SK-N-SH (cell line): ENCODE results near the gene RCOR1. TPM values are rescaled to one million over a fixed set of nuclear protein-coding genes. Genes with fewer than 3 reads are reported as not detected.

Experiments
- CTCF ChIA-PET: fragments of 300-600, 350-600 bp; formaldehyde crosslinking; extraction: SDS; loops from one replicate; lab custom pipeline; 2021; lab: Yijun Ruan, JAX
- POLR2A ChIA-PET: fragments of 350-600 bp; sonication (Branson Sonifier 250); formaldehyde crosslinking; extraction: SDS; loops from one replicate; lab custom pipeline; 2020; ENCODE audit warnings: antibody characterized with exemption, inconsistent platforms; lab: Yijun Ruan, JAX
- DNase-seq: peaks from one replicate; pipeline ENCODE4 v3.0.0; 2012
- H2AFZ ChIP-seq: fragments of 200-600 bp; sonication (generic); 2 replicates; pipeline ENCODE4 v1.8.1; 2016; ENCODE audit warnings: antibody characterized with exemption, mild to moderate bottlenecking, low read depth
- H3F3A ChIP-seq: fragments of 200-600 bp; sonication (generic); replicated peaks from 2 replicates; pipeline ENCODE3; 2016; ENCODE audit warnings: antibody characterized with exemption, mild to moderate bottlenecking; ENCODE audit not compliant: insufficient read depth
- H3K27ac ChIP-seq, 2 experiments: fragments of 200-500 bp in 1 of 2; fragments of 200-600 bp in 1 of 2; sonication (Bioruptor generic) in 1 of 2; sonication (generic), shearing (Covaris generic) in 1 of 2; 2 replicates each; pipeline versions ENCODE4 v1.5.1 to v1.6.1; 2014 to 2016; ENCODE audit warnings: low read depth in 2 of 2, inconsistent platforms in 1 of 2, low read length in 1 of 2, mild to moderate bottlenecking in 1 of 2, mixed read lengths in 1 of 2
- H3K27me3 ChIP-seq: fragments of 200-600 bp; sonication (generic), shearing (Covaris generic); 2 replicates; pipeline ENCODE4 v1.6.1; 2016; ENCODE audit warnings: mixed run types; ENCODE audit not compliant: insufficient read depth
- H3K36me3 ChIP-seq, 2 experiments: fragments of 200-500 bp in 1 of 2; fragments of 200-600 bp in 1 of 2; sonication (Bioruptor generic) in 1 of 2; sonication (generic) in 1 of 2; replicated peaks in 1 of 2; 2 replicates each; pipeline versions ENCODE3 to v1.5.1; 2014 to 2016; ENCODE audit warnings: low read length in 1 of 2, mild to moderate bottlenecking in 1 of 2; ENCODE audit not compliant: insufficient read depth in 2 of 2, control insufficient read depth in 1 of 2
- H3K4me1 ChIP-seq, 2 experiments: fragments of 200-500 bp in 1 of 2; fragments of 200-600 bp in 1 of 2; sonication (Bioruptor generic) in 1 of 2; sonication (generic), shearing (Covaris generic) in 1 of 2; 2 replicates each; pipeline versions ENCODE4 v1.5.1 to v1.6.1; 2014 to 2016; ENCODE audit warnings: low read depth in 1 of 2, low read length in 1 of 2, mixed run types in 1 of 2; ENCODE audit not compliant: insufficient read depth in 2 of 2, control insufficient read depth in 1 of 2
- H3K4me2 ChIP-seq: fragments of 200-600 bp; sonication (generic), shearing (Covaris generic); 2 replicates; pipeline ENCODE4 v1.6.1; 2017; ENCODE audit warnings: mixed run types
- H3K4me3 ChIP-seq, 2 experiments: fragments of 200-500 bp in 1 of 2; fragments of 200-600 bp in 1 of 2; sonication (Bioruptor generic) in 1 of 2; sonication (generic), shearing (Covaris generic) in 1 of 2; 2 replicates each; pipeline versions ENCODE4 v1.5.1 to v1.8.1; 2014 to 2016; ENCODE audit warnings: low read depth in 2 of 2, inconsistent platforms in 1 of 2, low read length in 1 of 2, mild to moderate bottlenecking in 1 of 2, mixed read lengths in 1 of 2, moderate library complexity in 1 of 2
- H3K79me2 ChIP-seq: fragments of 200-600 bp; sonication (generic); 2 replicates; pipeline ENCODE4 v1.8.1; 2017; ENCODE audit warnings: mild to moderate bottlenecking; ENCODE audit not compliant: insufficient read depth
- H3K9ac ChIP-seq: fragments of 200-600 bp; sonication (generic); 2 replicates; pipeline ENCODE4 v1.6.1; 2017; ENCODE audit warnings: mixed run types
- H3K9me2 ChIP-seq: fragments of 200-600 bp; sonication (generic); 2 replicates; pipeline ENCODE4 v1.6.1; 2017; ENCODE audit warnings: mixed run types
- H3K9me3 ChIP-seq: fragments of 200-600 bp; sonication (generic); 2 replicates; pipeline ENCODE4 v1.6.1; 2017; ENCODE audit warnings: mixed run types, mild to moderate bottlenecking, moderate library complexity
- H4K20me1 ChIP-seq: fragments of 200-600 bp; sonication (generic); 2 replicates; pipeline ENCODE4 v1.6.1; 2017; ENCODE audit warnings: mild to moderate bottlenecking, mixed run types; ENCODE audit not compliant: insufficient read depth
- ELF1 ChIP-seq: IDR thresholded peaks from 2 replicates; pipeline ENCODE4 v1.4.0; 2012
- EZH2phosphoT487 ChIP-seq: fragments of 200-600 bp; sonication (generic); IDR thresholded peaks from 2 replicates; pipeline ENCODE4 v1.6.1; 2017; ENCODE audit warnings: low read depth, mixed run types, mild to moderate bottlenecking, antibody characterized with exemption, moderate library complexity, borderline replicate concordance
- FOSL2 ChIP-seq: IDR thresholded peaks from 2 replicates; pipeline ENCODE4 v1.4.0; 2012; ENCODE audit warnings: low read depth, mild to moderate bottlenecking, moderate library complexity, borderline replicate concordance
- FOXJ3 ChIP-seq: sonication (generic); formaldehyde crosslinking; IDR thresholded peaks from 2 replicates; pipeline ENCODE4 v1.5.1; 2020; ENCODE audit warnings: mild to moderate bottlenecking, missing genetic modification reagents
- MXI1 ChIP-seq: IDR thresholded peaks from 2 replicates; pipeline ENCODE4 v1.6.1; 2012; ENCODE audit warnings: mild to moderate bottlenecking, low read depth, low read length, improper control_type of control experiment
- NFIC ChIP-seq: IDR thresholded peaks from 2 replicates; pipeline ENCODE4 v1.4.0; 2012; ENCODE audit warnings: borderline replicate concordance
- NRF1 ChIP-seq: IDR thresholded peaks from 2 replicates; pipeline ENCODE4 v1.6.1; 2012; ENCODE audit warnings: low read depth, mild to moderate bottlenecking, low read length
- RAD21 ChIP-seq: IDR thresholded peaks from 2 replicates; pipeline ENCODE4 v1.6.1; 2012; ENCODE audit warnings: mild to moderate bottlenecking, low read length
- RCOR1 ChIP-seq: fragments of 150-350 bp; IDR thresholded peaks from 2 replicates; pipeline ENCODE4 v1.6.1; 2017; ENCODE audit warnings: antibody characterized with exemption, low read length
- RFX5 ChIP-seq: IDR thresholded peaks from 2 replicates; pipeline ENCODE4 v1.6.1; 2012; ENCODE audit warnings: mild to moderate bottlenecking, improper control_type of control experiment, low read length
- SMC3 ChIP-seq: IDR thresholded peaks from 2 replicates; pipeline ENCODE4 v1.6.1; 2012; ENCODE audit warnings: low read depth, low read length, improper control_type of control experiment
- YY1 ChIP-seq: IDR thresholded peaks from 2 replicates; pipeline ENCODE4 v1.4.0; 2012; ENCODE audit warnings: low read depth, mild to moderate bottlenecking
- WGBS: methylation state at CpG from one replicate; pipeline ENCODE4 v1.1.6; 2017; ENCODE audit warnings: low lambda C conversion rate; 5-methylcytosine and 5-hydroxymethylcytosine counted together
- polyA plus RNA-seq, 3 experiments: library from polyadenylated mRNA; depleted of rRNA; stranded (reverse); fragments of >200 nt; gene quantifications; 2 replicates each; pipeline ENCODE4 v1.2.3, GENCODE V29; 2012
- TF ChIP-seq, protein P1 (sequence below): IDR thresholded peaks from 2 replicates; pipeline ENCODE4 v1.4.0; 2012; ENCODE audit warnings: low read depth
- TF ChIP-seq, protein P2 (sequence below): IDR thresholded peaks from 2 replicates; pipeline ENCODE4 v1.4.0; 2012; ENCODE audit warnings: low read depth, borderline replicate concordance
- TF ChIP-seq, protein P3 (sequence below): IDR thresholded peaks from 2 replicates; pipeline ENCODE4 v1.4.0; 2012; ENCODE audit warnings: low read depth, borderline replicate concordance

The RCOR1 gene
- polyA plus RNA-seq, 1 of the 3 experiments (the other 2 are of a cell fraction), result 8.5 TPM

DNA sequence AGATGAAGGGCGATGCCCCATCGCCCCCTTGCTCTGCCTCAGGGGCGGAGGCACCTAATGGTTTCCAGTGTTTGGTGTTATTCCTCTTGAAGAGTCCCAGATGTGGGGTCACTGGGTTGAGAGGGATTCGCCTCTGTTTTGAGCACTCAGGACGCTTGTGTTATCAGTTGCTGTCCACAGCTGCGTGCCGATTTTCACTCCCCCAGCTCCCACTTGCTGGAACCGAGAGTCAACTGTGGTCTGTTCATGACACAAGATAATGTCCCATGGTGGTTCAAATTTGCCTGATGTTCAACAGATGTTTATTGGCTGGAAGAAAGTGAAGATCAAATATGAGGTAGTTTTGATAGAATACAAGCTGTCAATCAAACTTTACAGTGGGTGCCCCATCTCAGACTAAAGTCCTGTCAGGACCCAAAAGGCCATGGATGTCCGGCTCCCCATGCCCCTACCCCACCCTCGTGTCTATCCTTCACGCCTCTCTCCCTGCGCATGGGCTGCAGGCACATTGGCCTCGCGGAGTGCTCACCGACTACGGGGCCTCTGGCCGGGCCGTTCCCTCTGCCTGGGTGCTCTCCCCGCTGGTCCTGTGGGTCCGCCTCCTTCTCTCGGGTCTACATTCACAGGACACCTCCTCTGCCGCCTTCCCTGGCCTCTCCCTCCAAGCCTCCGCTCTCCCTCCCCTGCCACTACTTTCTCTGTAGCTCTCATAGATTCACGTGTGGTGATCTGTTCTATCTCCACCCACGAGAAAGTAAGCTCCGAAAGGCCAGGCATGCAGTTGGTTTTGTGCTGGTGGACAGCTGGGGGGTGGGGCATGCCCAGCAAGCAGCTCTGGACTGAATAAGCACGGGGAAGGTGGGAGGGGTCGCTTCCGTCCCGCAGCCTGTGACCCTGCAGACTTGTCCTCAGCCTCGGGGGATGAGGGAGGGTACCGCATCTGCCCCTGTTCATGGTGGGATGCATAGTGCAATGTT, 178.0 kb downstream of the RCOR1 start:
- Histone ChIP-seq H3K4me2 (no peak overlapping the region), H3K79me2 (no peaks in the 10 kb centered on the region), H3K36me3 (no peaks in the 10 kb centered on the region), H4K20me1 (no peaks in the 10 kb centered on the region), H3K9me2 (no peaks in the 10 kb centered on the region), H3K9ac (no peak overlapping the region), H3F3A (peaks cover 7% of the 10 kb centered on the region), H3K4me1 (no peaks in the 10 kb centered on the region; a peak in 1 of 4 replicates), H3K27ac (no peak overlapping the region), H3K9me3 (no peaks in the 10 kb centered on the region), H3K27me3 (no peaks in the 10 kb centered on the region), H2AFZ (no peak overlapping the region), H3K4me3 (no peak overlapping the region)
- POLR2A ChIA-PET, result no interaction called here
- TF ChIP-seq ELF1, result no peak
- no peak for TF ChIP-seq FOXJ3
- no peak for TF ChIP-seq NFIC
- TF ChIP-seq SMC3, result no peak
- TF ChIP-seq RFX5, result no peak
- TF ChIP-seq, protein P1, sequence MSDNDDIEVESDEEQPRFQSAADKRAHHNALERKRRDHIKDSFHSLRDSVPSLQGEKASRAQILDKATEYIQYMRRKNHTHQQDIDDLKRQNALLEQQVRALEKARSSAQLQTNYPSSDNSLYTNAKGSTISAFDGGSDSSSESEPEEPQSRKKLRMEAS, result no peak
- TF ChIP-seq EZH2phosphoT487, result no peak
- TF ChIP-seq YY1, result no peak
- TF ChIP-seq MXI1, result no peak
- TF ChIP-seq, protein P2, sequence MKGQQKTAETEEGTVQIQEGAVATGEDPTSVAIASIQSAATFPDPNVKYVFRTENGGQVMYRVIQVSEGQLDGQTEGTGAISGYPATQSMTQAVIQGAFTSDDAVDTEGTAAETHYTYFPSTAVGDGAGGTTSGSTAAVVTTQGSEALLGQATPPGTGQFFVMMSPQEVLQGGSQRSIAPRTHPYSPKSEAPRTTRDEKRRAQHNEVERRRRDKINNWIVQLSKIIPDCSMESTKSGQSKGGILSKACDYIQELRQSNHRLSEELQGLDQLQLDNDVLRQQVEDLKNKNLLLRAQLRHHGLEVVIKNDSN, result no peak
- no peak for TF ChIP-seq RCOR1
- TF ChIP-seq RAD21, result no peak
- TF ChIP-seq, protein P3, sequence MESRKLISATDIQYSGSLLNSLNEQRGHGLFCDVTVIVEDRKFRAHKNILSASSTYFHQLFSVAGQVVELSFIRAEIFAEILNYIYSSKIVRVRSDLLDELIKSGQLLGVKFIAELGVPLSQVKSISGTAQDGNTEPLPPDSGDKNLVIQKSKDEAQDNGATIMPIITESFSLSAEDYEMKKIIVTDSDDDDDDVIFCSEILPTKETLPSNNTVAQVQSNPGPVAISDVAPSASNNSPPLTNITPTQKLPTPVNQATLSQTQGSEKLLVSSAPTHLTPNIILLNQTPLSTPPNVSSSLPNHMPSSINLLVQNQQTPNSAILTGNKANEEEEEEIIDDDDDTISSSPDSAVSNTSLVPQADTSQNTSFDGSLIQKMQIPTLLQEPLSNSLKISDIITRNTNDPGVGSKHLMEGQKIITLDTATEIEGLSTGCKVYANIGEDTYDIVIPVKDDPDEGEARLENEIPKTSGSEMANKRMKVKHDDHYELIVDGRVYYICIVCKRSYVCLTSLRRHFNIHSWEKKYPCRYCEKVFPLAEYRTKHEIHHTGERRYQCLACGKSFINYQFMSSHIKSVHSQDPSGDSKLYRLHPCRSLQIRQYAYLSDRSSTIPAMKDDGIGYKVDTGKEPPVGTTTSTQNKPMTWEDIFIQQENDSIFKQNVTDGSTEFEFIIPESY, result no peak
- WGBS, result 75% methylated on average over 30 of the region's 32 CpGs
- no peak for DNase-seq
- CTCF ChIA-PET, result interaction anchor here (0.5 to 1.3 kb wide), 2 partner anchors 246 to 334 kb away, joined by 3 read pairs; no protein-coding TSS in a partner anchor

DNA sequence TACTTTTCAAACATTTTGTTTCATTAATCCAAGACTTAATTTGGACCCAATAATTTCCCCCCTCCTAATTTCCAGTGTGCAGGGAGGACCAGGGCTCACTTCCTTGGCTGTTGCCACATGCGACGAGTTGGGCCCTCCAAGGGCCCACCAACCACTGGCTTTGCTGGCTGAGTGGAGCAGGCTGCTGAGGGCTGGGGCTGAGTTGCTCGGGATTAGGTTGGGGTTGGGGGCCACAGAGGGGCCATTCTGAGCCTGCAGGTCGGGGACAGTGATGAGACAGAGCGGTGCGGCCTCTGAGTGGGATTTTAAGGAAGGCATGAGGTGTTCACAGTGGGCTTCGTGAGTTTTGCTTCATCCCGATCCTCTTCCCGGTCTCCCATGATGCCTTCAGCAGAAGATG, 178.7 kb downstream of the RCOR1 start:
- H3K4me2 ChIP-seq, result no peak overlapping the region
- no peaks in the 10 kb centered on the region for H4K20me1 ChIP-seq
- no peaks in the 10 kb centered on the region for H3K9me2 ChIP-seq
- WGBS, result 85% methylated on average over 8 of the region's 9 CpGs
- H3F3A ChIP-seq, result peaks cover 13% of the 10 kb centered on the region
- H3K27me3 ChIP-seq, result no peaks in the 10 kb centered on the region
- H3K9ac ChIP-seq, result no peak overlapping the region
- H3K27ac ChIP-seq, result no peak overlapping the region
- CTCF ChIA-PET, result interaction anchor here (0.7 to 1.3 kb wide), 2 partner anchors 60 to 247 kb away, joined by 3 read pairs; no protein-coding TSS in a partner anchor
- H3K9me3 ChIP-seq, result no peaks in the 10 kb centered on the region
- no peaks in the 10 kb centered on the region for H3K36me3 ChIP-seq
- no peak for TF ChIP-seq SMC3
- TF ChIP-seq RAD21, result no peak
- no peak for TF ChIP-seq NRF1
- TF ChIP-seq NFIC, result no peak
- no peak for TF ChIP-seq FOSL2
- no peak overlapping the region for H2AFZ ChIP-seq
- H3K4me1 ChIP-seq, result peaks cover 0 to under 1% of the 10 kb centered on the region in 2 experiments; a peak in 2 of 4 replicates
- no peaks in the 10 kb centered on the region for H3K79me2 ChIP-seq
- H3K4me3 ChIP-seq, result no peak overlapping the region
- POLR2A ChIA-PET, result no interaction called here
- DNase-seq, result no peak
